ENCODE measurements around the gene RNF8.

RNF8 gene

DNA sequence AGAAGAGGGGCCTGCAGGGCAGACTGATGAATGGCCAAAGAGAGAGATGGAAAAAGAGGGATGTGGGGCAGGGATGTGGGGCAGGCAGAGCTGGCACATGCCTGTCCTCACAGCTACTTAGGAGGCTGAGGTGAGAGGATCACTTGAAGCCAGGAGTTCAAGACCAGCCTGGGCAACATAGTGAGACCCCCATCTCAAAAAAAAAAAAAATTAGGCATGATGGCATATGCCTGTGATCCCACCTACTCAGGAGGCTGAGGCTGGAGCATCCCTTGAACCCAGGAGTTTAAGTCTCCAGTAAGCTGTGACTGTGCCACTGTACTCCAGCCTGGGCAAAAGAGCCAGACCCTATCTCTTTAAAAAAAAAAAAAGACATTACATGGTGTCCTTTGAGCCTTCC lies 34.8 kb downstream of the RNF8 start:
- ChIA-PET POLR2A (no interaction called here), CTCF (interaction anchor here (0.6 to 1.5 kb wide), 2 partner anchors 63 to 399 kb away, joined by 3 read pairs; no protein-coding TSS in a partner anchor)

GRCh38 chr6:37389857-37390256 lies 36.1 kb downstream of the RNF8 start:
- ChIA-PET POLR2A (no interaction called here), CTCF (no interaction called here)
- no peak overlapping the region for H3K27ac ChIP-seq (ENCODE audit: extremely low read depth, low read depth, low read length)
- H3K9me3 ChIP-seq (ENCODE audit: control insufficient read depth, insufficient read depth, low read depth, low read length), result no peaks in the 10 kb centered on the region
- H3K36me3 ChIP-seq (ENCODE audit: control insufficient read depth in 2 of 2, insufficient read depth in 1 of 2, low read length in 2 of 2), result peaks cover 46 to 89% of the 10 kb centered on the region in 2 experiments
- no peaks in the 10 kb centered on the region for H3K4me1 ChIP-seq (ENCODE audit: control insufficient read depth, insufficient read depth, low read length)
- H3K4me3 ChIP-seq (ENCODE audit: low read depth, low read length), result no peak overlapping the region
- TF ChIP-seq ZBTB10 (tag by site-specific recombination; IDR thresholded peaks at IDR 0.05), result no peak
- no peak for TF ChIP-seq ZNF155 (tag by site-specific recombination; IDR thresholded peaks at IDR 0.05)
- no peak for TF ChIP-seq ZNF426 (tag by site-specific recombination; IDR thresholded peaks at IDR 0.05)
- no peak for TF ChIP-seq ZNF830 (tag by site-specific recombination; IDR thresholded peaks at IDR 0.05; ENCODE audit: low read depth)
- TF ChIP-seq ZNF501 (tag by site-specific recombination; IDR thresholded peaks at IDR 0.05), result no peak
- no peak for TF ChIP-seq ZNF837 (tag by site-specific recombination; IDR thresholded peaks at IDR 0.05)
- no peak for TF ChIP-seq ZFP3 (tag by site-specific recombination; IDR thresholded peaks at IDR 0.05; ENCODE audit: low read depth)
- no peak for TF ChIP-seq HOXA7 (CRISPR knock-in tag; IDR thresholded peaks at IDR 0.05; ENCODE audit: borderline replicate concordance)
- TF ChIP-seq ZNF558 (tag by site-specific recombination; IDR thresholded peaks at IDR 0.05), result no peak
- no peak for TF ChIP-seq ZNF221 (tag by site-specific recombination; IDR thresholded peaks at IDR 0.05; ENCODE audit: borderline replicate concordance)
- no peak for TF ChIP-seq ZNF658 (tag by site-specific recombination; IDR thresholded peaks at IDR 0.05)
- no peak for TF ChIP-seq RBAK (tag by site-specific recombination; IDR thresholded peaks at IDR 0.05)
- TF ChIP-seq ZNF324 (tag by site-specific recombination; IDR thresholded peaks at IDR 0.05), result no peak
- no peak for TF ChIP-seq ZNF530 (tag by site-specific recombination; IDR thresholded peaks at IDR 0.05; ENCODE audit: low read depth)
- TF ChIP-seq ZNF555 (tag by site-specific recombination; conservative IDR thresholded peaks at IDR 0.05), result no peak
- no peak for TF ChIP-seq ZNF157 (tag by site-specific recombination; IDR thresholded peaks at IDR 0.05)

More for the DNA sequence above, 34.8 kb downstream of the RNF8 start:
- Histone ChIP-seq H3K4me1 (ENCODE audit: control insufficient read depth, insufficient read depth, low read length) (no peaks in the 10 kb centered on the region), H3K36me3 (ENCODE audit: control insufficient read depth in 2 of 2, insufficient read depth in 1 of 2, low read length in 2 of 2) (peaks cover 52 to 86% of the 10 kb centered on the region in 2 experiments), H3K9me3 (ENCODE audit: control insufficient read depth, insufficient read depth, low read depth, low read length) (no peaks in the 10 kb centered on the region), H3K4me3 (ENCODE audit: low read depth, low read length) (no peak overlapping the region), H3K27ac (ENCODE audit: extremely low read depth, low read depth, low read length) (no peak overlapping the region)
- TF ChIP-seq ZNF121 (tag by site-specific recombination; IDR thresholded peaks at IDR 0.05) (peak; percentile 93), KLF16 (tag by site-specific recombination; IDR thresholded peaks at IDR 0.05) (no peak)

DNA sequence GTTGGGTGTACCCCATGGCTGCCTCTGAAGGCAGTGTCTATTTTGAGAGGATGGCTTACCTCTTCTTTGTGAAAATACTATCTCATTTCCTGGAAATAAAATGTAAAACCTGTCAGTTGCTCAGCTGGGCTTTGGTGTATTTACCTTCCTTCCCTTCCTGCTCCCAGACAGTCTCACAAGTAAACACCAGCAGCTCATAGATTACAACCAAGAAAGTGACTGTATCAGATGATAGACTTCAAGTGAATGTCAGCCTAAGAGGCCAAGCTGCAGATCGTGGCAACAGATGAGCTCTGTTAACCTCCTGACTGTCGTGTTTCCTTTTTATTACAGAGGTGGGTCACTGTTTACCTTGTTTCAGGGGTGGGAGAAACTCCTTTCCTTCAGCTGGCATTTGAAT lies 37.3 kb downstream of the RNF8 start:
- CTCF ChIA-PET, result interaction anchor here (0.9 kb wide), 1 partner anchor 10 kb away, joined by 4 read pairs; no protein-coding TSS in a partner anchor
- Histone ChIP-seq H3K4me1 (ENCODE audit: control insufficient read depth, insufficient read depth, low read length) (no peaks in the 10 kb centered on the region), H3K9me3 (ENCODE audit: control insufficient read depth, insufficient read depth, low read depth, low read length) (no peaks in the 10 kb centered on the region), H3K36me3 (ENCODE audit: control insufficient read depth in 2 of 2, insufficient read depth in 1 of 2, low read length in 2 of 2) (peaks cover 37 to 96% of the 10 kb centered on the region in 2 experiments), H3K27ac (ENCODE audit: extremely low read depth, low read depth, low read length) (no peak overlapping the region), H3K4me3 (ENCODE audit: low read depth, low read length) (no peak overlapping the region)
- POLR2A ChIA-PET, result no interaction called here
- TF ChIP-seq ZNF37A (tag by site-specific recombination; IDR thresholded peaks at IDR 0.05) (no peak), HOXA7 (CRISPR knock-in tag; IDR thresholded peaks at IDR 0.05; ENCODE audit: borderline replicate concordance) (no peak), ZNF670 (tag by site-specific recombination; IDR thresholded peaks at IDR 0.05; ENCODE audit: low read depth) (no peak), ZNF514 (tag by site-specific recombination; IDR thresholded peaks at IDR 0.05) (no peak), ZBTB8A (tag by site-specific recombination; IDR thresholded peaks at IDR 0.05) (no peak), ZFP69B (tag by site-specific recombination; IDR thresholded peaks at IDR 0.05) (no peak), GLI2 (tag by site-specific recombination; IDR thresholded peaks at IDR 0.05; ENCODE audit: borderline replicate concordance, low read depth) (no peak), BCL11A (tag by site-specific recombination; IDR thresholded peaks at IDR 0.05; ENCODE audit: low read depth) (no peak), ZNF660 (tag by site-specific recombination; IDR thresholded peaks at IDR 0.05) (no peak), MEIS1 (CRISPR knock-in tag; IDR thresholded peaks at IDR 0.05; ENCODE audit: borderline replicate concordance) (no peak), ZNF146 (tag by site-specific recombination; IDR thresholded peaks at IDR 0.05) (no peak), ZNF664 (tag by site-specific recombination; IDR thresholded peaks at IDR 0.05) (no peak)
- TF ChIP-seq, protein P1, sequence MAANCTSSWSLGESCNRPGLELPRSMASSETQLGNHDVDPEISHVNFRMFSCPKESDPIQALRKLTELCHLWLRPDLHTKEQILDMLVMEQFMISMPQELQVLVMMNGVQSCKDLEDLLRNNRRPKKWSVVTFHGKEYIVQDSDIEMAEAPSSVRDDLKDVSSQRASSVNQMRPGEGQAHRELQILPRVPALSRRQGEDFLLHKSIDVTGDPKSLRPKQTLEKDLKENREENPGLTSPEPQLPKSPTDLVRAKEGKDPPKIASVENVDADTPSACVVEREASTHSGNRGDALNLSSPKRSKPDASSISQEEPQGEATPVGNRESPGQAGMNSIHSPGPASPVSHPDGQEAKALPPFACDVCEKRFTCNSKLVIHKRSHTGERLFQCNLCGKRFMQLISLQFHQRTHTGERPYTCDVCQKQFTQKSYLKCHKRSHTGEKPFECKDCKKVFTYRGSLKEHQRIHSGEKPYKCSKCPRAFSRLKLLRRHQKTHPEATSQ (tag by site-specific recombination; IDR thresholded peaks at IDR 0.05), result no peak

Data from HEK293 (cell line).